ENCODE measurements around the gene CREBL2.
A peak's percentile ranks its signal among the peaks of the same experiment; 100 is the strongest.
"Not testable (repeated sequence)": the region's sequence is repeated elsewhere in the genome, so short reads cannot be mapped to it uniquely, and the experiment has no call there.

Gene CREBL2

DNA sequence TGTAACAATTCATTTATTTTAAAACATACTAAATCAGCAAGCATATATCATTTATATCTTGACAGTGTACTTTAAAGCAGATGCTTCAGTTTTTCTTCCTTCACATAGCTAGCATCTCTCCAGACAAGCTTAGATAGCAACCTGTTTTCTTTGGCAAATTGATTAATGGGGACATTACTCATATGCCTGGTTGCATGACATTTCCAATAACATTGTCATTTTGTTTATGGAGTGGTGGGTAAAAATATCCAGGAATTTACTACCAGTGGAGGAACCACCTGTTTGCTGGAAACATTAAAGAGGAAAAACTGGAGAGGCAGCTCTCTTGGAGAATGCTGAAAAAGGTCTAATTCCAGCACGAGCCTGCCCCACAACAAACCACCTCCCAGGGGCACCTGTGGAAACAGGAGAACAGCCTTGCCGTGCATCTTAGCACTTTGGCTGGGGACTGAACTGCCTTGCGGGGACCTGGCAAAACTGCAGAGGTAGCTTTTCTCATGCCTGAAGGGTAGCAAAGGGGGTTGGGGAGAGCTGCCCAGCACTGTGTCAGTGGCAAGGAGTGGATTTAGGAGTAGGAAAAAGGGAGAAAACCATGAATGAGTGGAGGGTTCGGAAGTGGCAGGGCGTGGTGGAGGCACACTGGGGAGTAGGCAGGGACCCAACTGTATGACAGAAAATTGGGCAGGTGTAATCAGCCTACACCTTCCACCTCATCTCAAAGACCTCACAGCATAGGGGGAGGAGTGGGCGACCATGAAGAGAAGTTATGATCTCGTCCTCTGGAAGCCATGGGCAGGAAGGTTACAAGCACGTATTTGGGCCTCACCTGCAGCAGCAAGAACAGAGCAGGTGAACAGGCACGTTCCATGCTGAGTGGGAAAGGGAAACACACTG lies 11.7 kb upstream of the CREBL2 start:
- DNase-seq: no peak

GRCh38 chr12:12600659-12601058 lies 11.0 kb upstream of the CREBL2 start:
- DNase-seq: no peak

GRCh38 chr12:12604740-12605139 lies 6.9 kb upstream of the CREBL2 start:
- no peak for DNase-seq

DNA sequence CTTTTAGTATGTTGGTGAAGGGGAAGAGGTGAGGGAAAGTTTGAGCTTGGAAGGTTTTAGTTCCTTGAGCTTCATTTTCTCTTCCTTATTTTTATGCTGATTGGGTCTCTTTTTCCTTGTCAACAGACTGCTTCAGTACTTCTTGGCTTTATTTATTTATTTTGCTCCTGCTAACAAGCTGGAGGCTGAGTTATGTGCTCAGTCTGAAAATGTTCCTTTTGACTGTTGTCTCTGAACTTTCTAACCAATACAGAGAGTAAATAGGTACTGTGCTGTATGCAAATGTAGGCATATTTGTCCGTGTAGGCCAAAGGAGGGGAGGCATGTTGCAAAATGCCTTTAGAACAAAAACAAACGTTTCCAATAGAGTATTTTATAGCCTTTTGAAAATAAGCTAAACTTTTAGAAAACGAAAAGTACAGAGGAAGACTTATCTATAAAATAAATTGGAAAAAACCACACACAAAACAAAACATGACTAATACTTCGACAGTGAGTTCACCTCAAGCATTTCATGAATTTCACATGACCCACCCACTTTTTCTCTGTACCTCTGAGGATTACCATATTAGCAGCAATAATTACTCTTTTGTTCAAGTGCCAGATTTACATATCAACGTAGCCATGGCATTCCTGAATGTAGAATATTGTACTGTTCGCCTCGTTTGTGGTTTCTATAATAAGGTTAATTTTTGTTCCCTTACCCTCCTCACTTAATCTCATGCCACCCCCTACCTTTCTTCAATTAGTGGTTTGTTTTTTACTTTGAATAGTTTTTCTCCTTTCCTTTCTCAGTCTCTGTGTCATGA lies 4.7 kb upstream of the CREBL2 start:
- DNase-seq: no peak

- DNase-seq: no peak
Measured at GRCh38 chr12:12608557-12608957, 3.1 kb upstream of the CREBL2 start.

DNA sequence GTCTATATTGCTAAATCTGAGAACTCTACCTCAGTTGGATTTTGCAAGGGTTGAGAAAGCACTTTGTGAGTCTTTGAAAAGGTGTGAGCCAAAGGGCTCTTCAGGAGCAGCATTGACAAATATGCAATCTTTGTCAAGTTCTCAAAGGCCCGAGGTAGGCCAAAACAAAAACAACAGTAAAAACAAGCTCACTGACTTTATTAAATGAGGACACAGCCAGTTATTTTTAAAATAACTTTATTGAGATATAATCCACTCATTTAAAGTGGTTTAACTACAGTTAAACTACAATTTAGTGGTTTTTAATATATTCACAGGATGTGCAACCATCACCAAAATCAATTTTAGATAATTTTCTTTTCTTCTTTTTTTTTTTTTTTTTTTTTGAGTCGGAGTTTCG lies 2.0 kb upstream of the CREBL2 start:
- DNase-seq: no peak

- DNase-seq: no peak
Measured at GRCh38 chr12:12610711-12611110, 965 bp upstream of the CREBL2 start.

DNA sequence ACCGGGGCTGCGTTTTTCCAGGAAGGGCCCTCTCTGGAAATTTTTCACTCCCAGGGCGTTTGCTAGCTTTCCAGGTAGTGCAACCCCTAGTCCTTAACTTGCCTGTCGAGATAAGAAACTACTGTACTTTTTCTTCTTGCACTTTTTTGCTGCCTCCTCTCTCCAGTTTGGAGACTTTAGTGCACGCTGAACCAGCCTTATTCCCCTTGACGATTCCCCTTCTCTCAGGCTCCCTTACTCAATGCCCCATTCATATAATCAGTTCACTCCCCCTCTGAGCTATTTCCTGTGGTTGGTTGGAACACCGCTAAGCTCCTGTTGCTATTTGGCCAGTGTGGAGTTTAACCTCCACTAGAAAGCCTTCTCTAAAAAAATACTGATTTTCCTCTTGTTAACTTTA lies 682 bp downstream of the CREBL2 start:
- DNase-seq: peak; percentile 19

- no peak for DNase-seq
Measured at GRCh38 chr12:12613344-12613743, 1.7 kb downstream of the CREBL2 start.

DNA sequence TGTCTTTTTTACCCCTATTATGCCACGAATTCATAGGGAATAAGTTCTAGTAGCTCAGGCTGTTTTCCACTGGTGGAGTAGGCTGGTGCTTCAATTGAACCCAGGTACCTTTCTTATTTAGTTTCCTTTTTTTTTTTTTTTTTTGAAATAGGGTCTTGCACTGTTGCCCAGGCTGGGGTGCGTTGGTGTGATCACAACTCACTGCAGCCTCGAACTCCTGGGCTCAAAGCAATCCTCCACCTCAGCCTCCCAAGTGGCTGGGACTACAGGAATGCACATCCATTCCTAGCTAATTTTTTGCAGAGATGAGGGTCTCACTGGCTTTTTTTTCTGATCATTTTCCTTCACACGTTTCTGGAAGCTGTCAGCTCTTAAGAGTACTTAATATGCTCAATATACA lies 2.7 kb downstream of the CREBL2 start:
- DNase-seq: no peak

DNA sequence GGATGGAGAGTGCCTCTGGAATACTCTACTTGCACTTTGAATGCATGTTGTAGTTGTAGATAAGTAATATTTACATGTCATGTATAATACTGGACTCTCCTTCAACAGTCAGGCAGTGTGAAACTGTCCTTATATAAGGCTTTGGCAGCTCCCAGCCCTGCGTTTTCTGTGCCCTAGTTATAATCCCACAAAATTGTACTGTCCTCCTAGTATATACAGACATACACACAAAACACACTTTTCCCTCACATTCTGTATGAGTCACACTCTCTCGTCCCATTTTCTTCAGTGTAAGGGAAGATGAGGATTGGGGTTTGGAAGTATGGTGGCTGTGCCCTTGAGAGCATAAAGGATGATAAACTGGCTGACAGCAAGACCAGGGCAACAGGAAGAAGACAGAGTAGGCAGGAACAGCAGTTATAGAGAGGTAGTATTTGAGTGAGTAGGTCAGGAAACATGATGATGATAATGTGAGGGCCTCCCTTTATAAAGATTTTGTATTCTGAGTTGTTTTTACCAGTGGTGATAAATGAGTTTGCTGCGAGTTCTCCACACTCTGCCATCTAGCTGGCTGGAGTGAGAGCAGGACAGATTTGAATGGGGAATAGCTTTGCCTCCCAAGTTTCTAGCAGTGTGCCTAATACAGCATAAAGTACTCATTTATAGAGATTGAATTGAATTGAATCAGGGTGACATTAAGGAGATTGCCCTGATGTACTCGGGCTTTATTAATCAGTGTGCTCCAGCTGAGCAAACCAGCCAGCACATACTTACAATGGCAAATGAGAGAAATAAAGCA lies 5.0 kb downstream of the CREBL2 start:
- no peak for DNase-seq

GRCh38 chr12:12618064-12618463 lies 6.4 kb downstream of the CREBL2 start:
- not testable (repeated sequence) for DNase-seq

- peak; percentile 57 for DNase-seq
Measured at GRCh38 chr12:12620730-12621315, 9.1 kb downstream of the CREBL2 start.

DNA sequence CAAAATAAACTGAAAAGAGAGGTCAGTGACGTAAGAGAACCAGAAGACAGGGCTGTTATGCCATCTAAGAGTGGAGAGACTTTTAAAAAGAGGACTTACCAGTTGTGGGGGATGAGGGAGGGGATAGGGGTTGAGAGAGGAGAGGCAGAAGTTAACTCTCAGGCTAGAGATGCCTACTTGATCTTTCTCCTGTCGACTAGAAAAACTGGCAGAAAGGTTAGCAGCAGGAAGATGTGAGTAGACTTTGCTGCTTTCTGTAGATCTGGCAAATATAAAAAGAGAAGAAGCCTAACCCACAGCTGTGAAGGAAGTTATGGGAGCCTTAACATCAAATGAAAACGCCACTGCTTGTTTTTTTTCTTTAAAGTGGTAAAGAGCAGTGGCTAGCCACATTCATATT lies 10.7 kb downstream of the CREBL2 start:
- no peak for DNase-seq

- no peak for DNase-seq
Measured at GRCh38 chr12:12624498-12624992, 12.9 kb downstream of the CREBL2 start.

- no peak for DNase-seq
Measured at GRCh38 chr12:12626471-12626870, 14.8 kb downstream of the CREBL2 start.

DNA sequence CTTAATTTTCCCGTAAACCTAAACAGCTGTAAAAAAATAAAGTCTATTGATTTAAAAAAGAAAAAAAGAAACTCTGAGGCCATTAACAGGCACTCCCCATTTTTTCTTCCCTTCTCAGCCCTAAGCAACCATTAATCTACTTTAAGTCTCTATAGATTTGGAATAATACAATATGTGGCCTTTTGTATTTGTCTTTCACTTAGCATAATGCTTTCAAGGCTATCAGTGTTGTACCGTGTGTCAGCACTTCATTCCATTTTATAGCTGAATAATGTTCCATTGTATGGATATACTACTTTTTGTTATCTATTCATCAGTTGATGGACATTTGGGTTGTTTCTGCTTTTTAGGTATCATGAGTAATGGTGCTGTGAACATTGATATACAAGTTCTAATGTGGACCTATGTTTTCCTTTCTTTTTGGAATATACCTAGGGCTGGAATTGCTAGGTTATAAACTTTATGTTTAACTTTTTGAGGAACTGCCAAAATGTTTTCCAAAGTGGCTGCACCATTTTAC lies 15.7 kb downstream of the CREBL2 start:
- DNase-seq: no peak

- DNase-seq: no peak
Measured at GRCh38 chr12:12628013-12628412, 16.3 kb downstream of the CREBL2 start.

- no peak for DNase-seq
Measured at GRCh38 chr12:12630850-12631249, 19.2 kb downstream of the CREBL2 start.

DNA sequence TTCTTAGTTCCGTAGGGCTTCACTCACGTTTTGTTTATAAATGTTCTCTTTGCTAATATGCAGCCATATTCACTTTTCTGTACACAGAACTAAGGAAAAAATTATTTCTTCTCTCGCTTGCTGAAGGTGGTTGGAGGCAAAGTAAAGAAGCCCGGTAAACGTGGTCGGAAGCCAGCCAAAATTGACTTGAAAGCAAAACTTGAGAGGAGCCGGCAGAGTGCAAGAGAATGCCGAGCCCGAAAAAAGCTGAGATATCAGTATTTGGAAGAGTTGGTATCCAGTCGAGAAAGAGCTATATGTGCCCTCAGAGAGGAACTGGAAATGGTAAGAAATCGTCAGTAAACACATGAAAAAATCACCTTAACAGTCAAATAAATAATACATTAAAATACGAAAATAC lies 24.0 kb downstream of the CREBL2 start:
- DNase-seq: no peak

DNA sequence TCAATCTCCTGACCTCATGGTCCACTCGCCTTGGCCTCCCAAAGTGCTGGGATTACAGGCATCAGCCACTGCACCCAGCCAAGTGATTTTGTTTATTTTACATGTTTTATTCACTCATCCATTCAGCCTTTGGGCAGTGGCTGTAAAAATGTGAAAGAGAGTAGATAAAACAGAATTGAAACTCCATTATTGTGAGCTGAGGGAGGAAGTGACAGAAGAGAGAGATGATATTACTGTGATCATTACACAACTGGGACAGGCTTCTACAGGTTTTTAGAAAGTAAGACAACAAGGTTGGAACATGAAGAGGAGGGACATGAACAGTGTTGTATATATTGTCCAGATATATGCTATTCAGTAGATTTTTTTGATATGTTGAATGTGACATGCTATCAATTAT lies 25.0 kb downstream of the CREBL2 start:
- no peak for DNase-seq

DNA sequence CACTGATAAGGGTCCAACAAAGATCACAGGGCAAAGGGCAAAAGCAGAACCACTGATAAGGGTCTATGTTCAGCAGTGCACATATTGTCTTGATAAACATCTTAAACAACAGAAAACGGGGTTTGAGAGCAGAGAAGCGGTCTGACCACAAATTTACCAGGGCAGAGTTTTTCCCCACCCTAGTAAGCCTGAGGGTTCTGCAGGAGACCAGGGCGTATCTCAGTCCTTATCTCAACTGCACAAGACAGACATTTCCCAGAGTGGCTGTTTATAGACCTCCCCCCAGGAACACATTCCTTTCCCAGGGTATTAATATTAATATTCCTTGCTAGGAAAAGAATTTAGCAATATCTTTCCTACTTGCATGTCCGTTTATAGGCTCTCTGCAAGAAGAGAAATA lies 28.3 kb downstream of the CREBL2 start:
- not testable (repeated sequence) for DNase-seq

Measured in DMS 273 treated with DMSO at 0.1 percent for 48 hours (cell line).